Measurements from ENCODE around the gene DGCR2.

DNA sequence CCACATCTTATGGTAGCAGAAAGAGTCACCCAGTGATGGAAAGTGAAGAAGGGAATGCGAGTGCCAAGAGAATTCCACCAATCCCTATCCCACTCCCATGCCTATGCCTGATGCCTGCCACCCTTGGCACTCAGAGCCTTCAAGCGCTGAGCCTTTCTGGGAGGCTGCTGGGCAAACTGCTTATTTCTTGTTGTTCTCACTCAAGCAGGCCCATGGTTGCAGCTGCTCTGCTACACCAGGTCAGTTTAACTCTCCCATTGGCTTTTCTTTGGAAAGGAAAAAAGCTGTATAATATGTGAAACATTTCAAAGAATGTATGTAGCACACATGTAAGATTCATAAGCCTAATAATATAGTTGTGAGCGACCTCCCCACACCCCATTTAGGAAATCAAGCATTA lies 41.4 kb downstream of the DGCR2 start:
- TF ChIP-seq, protein P1, sequence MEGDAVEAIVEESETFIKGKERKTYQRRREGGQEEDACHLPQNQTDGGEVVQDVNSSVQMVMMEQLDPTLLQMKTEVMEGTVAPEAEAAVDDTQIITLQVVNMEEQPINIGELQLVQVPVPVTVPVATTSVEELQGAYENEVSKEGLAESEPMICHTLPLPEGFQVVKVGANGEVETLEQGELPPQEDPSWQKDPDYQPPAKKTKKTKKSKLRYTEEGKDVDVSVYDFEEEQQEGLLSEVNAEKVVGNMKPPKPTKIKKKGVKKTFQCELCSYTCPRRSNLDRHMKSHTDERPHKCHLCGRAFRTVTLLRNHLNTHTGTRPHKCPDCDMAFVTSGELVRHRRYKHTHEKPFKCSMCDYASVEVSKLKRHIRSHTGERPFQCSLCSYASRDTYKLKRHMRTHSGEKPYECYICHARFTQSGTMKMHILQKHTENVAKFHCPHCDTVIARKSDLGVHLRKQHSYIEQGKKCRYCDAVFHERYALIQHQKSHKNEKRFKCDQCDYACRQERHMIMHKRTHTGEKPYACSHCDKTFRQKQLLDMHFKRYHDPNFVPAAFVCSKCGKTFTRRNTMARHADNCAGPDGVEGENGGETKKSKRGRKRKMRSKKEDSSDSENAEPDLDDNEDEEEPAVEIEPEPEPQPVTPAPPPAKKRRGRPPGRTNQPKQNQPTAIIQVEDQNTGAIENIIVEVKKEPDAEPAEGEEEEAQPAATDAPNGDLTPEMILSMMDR (IDR thresholded peaks at IDR 0.05): no peak
- no peak for TF ChIP-seq POLR2A (IDR thresholded peaks at IDR 0.05)

Data from heart left ventricle (tissue), 13 donors.